SH-SY5Y (cell line): Measurements from ENCODE around the gene ASPG.

Experiments used
- GATA2 ChIP-seq: IDR thresholded peaks from 2 replicates; pipeline ENCODE4 v1.6.1; 2011; ENCODE audit warnings: mild to moderate bottlenecking, low read depth, low read length
- GATA3 ChIP-seq: IDR thresholded peaks from 2 replicates; pipeline ENCODE4 v1.6.1; 2011; ENCODE audit warnings: low read depth, mild to moderate bottlenecking, low read length, moderate library complexity

DNA sequence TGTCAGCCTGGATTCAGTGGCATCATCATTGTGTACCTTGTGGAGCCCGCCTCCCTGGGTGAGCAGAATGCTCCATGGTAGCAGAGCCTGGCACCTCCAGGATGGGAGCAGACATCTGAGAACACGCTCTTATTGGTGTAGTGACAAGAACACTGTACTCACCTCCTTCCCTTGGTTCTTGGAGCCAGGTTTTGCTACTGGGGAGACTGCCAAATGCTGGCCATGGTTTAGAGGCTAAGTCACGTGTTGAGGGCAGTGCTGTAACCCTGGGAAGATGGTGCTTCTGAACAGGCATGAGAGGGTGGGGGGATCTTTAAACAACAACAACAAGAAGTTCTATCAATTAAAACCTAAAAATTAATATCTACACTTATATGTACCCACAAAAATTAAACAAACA lies 47.6 kb upstream of the ASPG start:
- TF ChIP-seq GATA3 (no peak), GATA2 (no peak)
